ENCODE results near the gene TIGD4. TPM values are rescaled to one million over a fixed set of nuclear protein-coding genes. Genes with fewer than 3 reads are reported as not detected.

TIGD4 gene
- polyA plus RNA-seq, 2 of the 4 experiments (the other 2 are of a cell fraction), result 0.30 to 0.45 TPM

GRCh38 chr4:152815078-152815477 is 35.5 kb upstream of the TIGD4 start:
- Histone ChIP-seq H3K27ac (no peak overlapping the region), H3K9me3 (peaks cover 6% of the 10 kb centered on the region; the same call in 2 of the 3 replicates), H3K4me3 (no peak overlapping the region), H3K4me2 (no peak overlapping the region), H3K4me1 (no peaks in the 10 kb centered on the region)
- ATAC-seq (no peak), FAIRE-seq (no peak), DNase-seq (ENCODE audit: low read depth in 1 of 2, low spot score in 1 of 2) (no peak)
- TF ChIP-seq SMC3 (IDR thresholded peaks at IDR 0.05), result no peak
- TF ChIP-seq ZFP36 (IDR thresholded peaks at IDR 0.05; ENCODE audit: borderline replicate concordance, partially characterized antibody), result no peak
- TF ChIP-seq POLR2A (IDR thresholded peaks at IDR 0.05; ENCODE audit: low read length), result no peak
- no peak for TF ChIP-seq KDM1A (IDR thresholded peaks at IDR 0.05; ENCODE audit: low read depth)
- TF ChIP-seq FOSL2 (IDR thresholded peaks at IDR 0.05), result no peak
- TF ChIP-seq FOSL2 (CRISPR knock-in tag; IDR thresholded peaks at IDR 0.05), result no peak
- TF ChIP-seq FOSB (CRISPR knock-in tag; IDR thresholded peaks at IDR 0.05), result no peak
- TF ChIP-seq SREBF2 (IDR thresholded peaks at IDR 0.05), result no peak
- no peak for TF ChIP-seq RNF2 (IDR thresholded peaks at IDR 0.05; ENCODE audit: borderline replicate concordance, low read depth)
- TF ChIP-seq TFCP2L1 (CRISPR knock-in tag; IDR thresholded peaks at IDR 0.05), result no peak
- no peak for TF ChIP-seq TP53 (CRISPR knock-in tag; IDR thresholded peaks at IDR 0.05)
- TF ChIP-seq NFE2L2 (conservative IDR thresholded peaks at IDR 0.05; ENCODE audit: low read length), result no peak
- no peak for TF ChIP-seq HDAC2 (IDR thresholded peaks at IDR 0.05)
- TF ChIP-seq GATA3 (IDR thresholded peaks at IDR 0.05; ENCODE audit: borderline replicate concordance), result no peak
- TF ChIP-seq CEBPB (IDR thresholded peaks at IDR 0.05), result no peak
- no peak for TF ChIP-seq RAD21 (conservative IDR thresholded peaks at IDR 0.05 in 1 of 2, IDR thresholded peaks at IDR 0.05 in 1 of 2)
- TF ChIP-seq ELK1 (IDR thresholded peaks at IDR 0.05; ENCODE audit: low read depth, low read length), result no peak
- no peak for TF ChIP-seq JUNB (IDR thresholded peaks at IDR 0.05)
- ChIA-PET POLR2A (no interaction called here), CTCF (no interaction called here)

- no peak for TF ChIP-seq ZC3H11A (IDR thresholded peaks at IDR 0.05)
- TF ChIP-seq MAX (IDR thresholded peaks at IDR 0.05), result no peak
- no peak for TF ChIP-seq CTCF (IDR thresholded peaks at IDR 0.05)
- no peak for TF ChIP-seq EP300 (IDR thresholded peaks at IDR 0.05)
- TF ChIP-seq CHD4 (IDR thresholded peaks at IDR 0.05; ENCODE audit: borderline replicate concordance), result no peak
- TF ChIP-seq KDM1A (IDR thresholded peaks at IDR 0.05; ENCODE audit: low read depth), result no peak
- TF ChIP-seq ZSCAN20 (CRISPR knock-in tag; IDR thresholded peaks at IDR 0.05), result no peak
- TF ChIP-seq POLR2AphosphoS2 (conservative IDR thresholded peaks at IDR 0.05; ENCODE audit: low read length), result no peak
- TF ChIP-seq BHLHE40 (IDR thresholded peaks at IDR 0.05; ENCODE audit: low read depth, low read length), result no peak
- TF ChIP-seq JUN (IDR thresholded peaks at IDR 0.05), result no peak
- DNase-seq (ENCODE audit: low read depth in 1 of 2, low spot score in 1 of 2) (no peak), ATAC-seq (no peak), FAIRE-seq (no peak)
- WGBS (ENCODE audit: missing lambda C conversion rate), result 82% methylated on average over 11 of the region's 11 CpGs
- Histone ChIP-seq H3K27ac (no peak overlapping the region), H3K9me3 (no peaks in the 10 kb centered on the region), H3K4me1 (no peaks in the 10 kb centered on the region), H3K4me2 (no peak overlapping the region), H3K4me3 (no peak overlapping the region)
- CTCF ChIA-PET, result no interaction called here
- POLR2A ChIA-PET, result no interaction called here
Observed at GRCh38 chr4:152810715-152811287, 31.3 kb upstream of the TIGD4 start.
